Fibroblast of mammary gland (primary cell): Measurements from ENCODE around the gene UNCX.
"Not testable (repeated sequence)": the region's sequence is repeated elsewhere in the genome, so short reads cannot be mapped to it uniquely, and the experiment has no call there.

Source experiments
- DNase-seq: peaks from one replicate; pipeline ENCODE4 v3.0.0-alpha.2; 2010; ENCODE audit warnings: low read depth
- H3K4me3 ChIP-seq: 2 replicates; pipeline ENCODE4 v1.5.1; 2011; ENCODE audit warnings: low read depth, mild to moderate bottlenecking, low read length, moderate library complexity; ENCODE audit not compliant: control insufficient read depth
- TF ChIP-seq, protein P1 (sequence below): conservative IDR thresholded peaks from 2 replicates; pipeline ENCODE4 v1.5.1; 2011; ENCODE audit warnings: low read depth, low read length, inconsistent platforms; ENCODE audit not compliant: control insufficient read depth, insufficient read depth

Gene UNCX

DNA sequence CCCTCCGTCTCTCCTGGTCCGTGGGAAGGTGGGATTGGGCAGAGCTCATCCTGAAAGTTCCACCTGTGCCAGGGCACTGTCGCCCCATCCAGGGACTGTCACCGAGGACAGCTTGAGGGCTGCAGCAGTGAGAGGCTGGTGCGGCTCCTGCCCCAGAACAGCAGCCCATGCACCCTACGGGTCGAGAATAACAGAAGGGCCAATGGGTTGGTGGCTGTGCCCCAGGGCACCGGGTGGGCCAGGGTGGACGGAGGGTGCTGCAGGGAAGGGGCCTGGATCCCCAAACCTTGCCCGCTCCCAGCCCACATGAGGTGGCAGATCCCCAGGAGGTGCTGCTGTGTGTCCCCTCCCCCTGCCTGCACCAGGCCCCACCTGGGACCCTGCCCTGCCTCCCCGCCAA lies 23.9 kb downstream of the UNCX start:
- TF ChIP-seq, protein P1, sequence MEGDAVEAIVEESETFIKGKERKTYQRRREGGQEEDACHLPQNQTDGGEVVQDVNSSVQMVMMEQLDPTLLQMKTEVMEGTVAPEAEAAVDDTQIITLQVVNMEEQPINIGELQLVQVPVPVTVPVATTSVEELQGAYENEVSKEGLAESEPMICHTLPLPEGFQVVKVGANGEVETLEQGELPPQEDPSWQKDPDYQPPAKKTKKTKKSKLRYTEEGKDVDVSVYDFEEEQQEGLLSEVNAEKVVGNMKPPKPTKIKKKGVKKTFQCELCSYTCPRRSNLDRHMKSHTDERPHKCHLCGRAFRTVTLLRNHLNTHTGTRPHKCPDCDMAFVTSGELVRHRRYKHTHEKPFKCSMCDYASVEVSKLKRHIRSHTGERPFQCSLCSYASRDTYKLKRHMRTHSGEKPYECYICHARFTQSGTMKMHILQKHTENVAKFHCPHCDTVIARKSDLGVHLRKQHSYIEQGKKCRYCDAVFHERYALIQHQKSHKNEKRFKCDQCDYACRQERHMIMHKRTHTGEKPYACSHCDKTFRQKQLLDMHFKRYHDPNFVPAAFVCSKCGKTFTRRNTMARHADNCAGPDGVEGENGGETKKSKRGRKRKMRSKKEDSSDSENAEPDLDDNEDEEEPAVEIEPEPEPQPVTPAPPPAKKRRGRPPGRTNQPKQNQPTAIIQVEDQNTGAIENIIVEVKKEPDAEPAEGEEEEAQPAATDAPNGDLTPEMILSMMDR: no peak
- H3K4me3 ChIP-seq: no peak overlapping the region
- DNase-seq: no peak

DNA sequence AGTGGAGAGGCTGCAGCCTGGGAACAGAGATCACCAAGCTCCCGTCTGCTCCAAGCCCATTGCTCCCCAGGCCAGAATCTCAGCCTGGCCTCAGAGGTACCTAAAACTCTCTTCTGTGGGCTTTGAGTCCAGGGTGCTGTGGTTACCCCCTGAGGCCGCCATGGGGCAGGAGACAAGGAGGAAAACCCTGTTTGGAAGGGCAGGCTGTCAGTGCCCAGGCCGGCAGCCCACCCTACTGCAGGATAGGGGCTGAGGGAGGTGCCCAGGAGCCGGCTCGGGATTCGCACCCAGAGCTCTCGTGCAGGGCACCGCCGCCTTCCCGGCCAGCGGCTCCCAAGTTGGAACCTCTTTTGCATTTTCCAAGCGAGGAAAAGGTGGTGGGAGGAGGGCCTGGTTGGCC lies 24.5 kb downstream of the UNCX start:
- no peak for DNase-seq
- TF ChIP-seq, protein P1: no peak
- no peak overlapping the region for H3K4me3 ChIP-seq

DNA sequence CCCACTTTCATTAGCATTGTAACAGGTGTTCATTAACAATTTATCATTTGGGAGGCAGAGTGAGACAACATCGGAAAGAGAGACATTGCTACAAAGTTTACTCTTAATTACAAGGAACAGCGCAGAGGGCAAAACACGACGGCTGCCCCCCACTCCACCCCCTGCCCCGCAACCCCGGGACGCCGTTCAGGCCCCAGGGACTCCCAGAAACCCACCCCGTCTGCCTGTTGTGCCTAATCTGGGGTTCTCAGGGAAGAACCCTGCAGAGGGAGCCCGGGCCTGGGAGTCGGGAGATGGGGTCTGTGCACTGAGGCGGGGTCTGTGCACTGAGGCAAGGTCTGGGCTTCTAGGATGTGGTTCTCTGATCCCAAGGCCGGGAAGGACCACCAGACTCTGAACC lies 25.2 kb downstream of the UNCX start:
- DNase-seq: no peak
- TF ChIP-seq, protein P1: no peak
- no peak overlapping the region for H3K4me3 ChIP-seq

DNA sequence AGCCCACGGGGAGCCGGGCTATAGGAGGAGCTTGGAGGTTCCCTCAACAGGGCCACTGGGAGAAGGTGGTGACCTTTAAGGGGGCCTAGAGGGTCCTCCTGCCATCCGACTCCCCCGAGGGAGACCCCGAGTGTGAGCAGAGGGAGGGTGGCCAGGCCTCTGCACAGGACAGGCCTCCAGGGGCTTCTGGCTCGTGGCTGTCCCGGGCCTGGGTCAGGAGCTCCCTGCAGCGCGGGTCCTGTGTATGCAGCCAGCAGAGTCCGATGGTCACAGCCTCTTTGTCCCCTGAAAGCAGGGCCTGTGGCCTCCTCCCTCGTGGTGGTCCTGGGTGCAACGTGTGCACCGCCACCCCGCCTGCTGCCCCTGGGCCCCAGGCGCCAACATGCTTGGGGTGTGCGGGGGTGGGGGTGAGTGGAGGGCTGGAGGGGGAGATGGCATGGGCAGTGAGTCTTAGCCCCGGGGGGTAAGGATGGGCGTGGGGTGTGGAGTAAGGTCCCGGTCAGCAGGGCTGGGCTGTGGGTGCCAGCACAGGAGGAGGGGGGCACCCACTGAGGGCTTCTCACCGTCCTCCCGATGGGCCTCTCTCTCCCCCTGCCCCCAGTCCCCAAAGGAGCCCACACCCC lies 27.1 kb downstream of the UNCX start:
- H3K4me3 ChIP-seq: no peak overlapping the region
- TF ChIP-seq, protein P1: no peak
- no peak for DNase-seq

DNA sequence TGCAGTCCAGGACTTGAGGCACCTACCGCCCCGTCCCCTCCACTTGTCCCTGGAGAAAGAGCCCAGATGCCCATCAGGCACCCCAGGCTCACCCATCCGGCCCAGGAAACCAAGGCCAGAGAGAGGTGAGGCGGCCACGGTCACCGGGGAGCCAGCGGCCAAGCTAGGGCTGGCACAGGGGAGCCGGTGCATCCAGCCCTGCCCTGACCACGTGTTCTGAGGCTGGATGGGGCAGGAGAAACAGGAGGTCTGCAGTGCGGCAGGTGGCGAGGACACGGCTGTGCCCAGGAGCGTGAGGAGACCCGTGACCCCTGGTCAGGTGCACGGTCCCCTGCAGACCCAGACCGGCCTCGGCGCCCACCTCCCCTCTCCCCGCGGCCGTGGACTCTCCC lies 27.6 kb downstream of the UNCX start:
- DNase-seq: no peak
- TF ChIP-seq, protein P1: no peak
- no peak overlapping the region for H3K4me3 ChIP-seq

DNA sequence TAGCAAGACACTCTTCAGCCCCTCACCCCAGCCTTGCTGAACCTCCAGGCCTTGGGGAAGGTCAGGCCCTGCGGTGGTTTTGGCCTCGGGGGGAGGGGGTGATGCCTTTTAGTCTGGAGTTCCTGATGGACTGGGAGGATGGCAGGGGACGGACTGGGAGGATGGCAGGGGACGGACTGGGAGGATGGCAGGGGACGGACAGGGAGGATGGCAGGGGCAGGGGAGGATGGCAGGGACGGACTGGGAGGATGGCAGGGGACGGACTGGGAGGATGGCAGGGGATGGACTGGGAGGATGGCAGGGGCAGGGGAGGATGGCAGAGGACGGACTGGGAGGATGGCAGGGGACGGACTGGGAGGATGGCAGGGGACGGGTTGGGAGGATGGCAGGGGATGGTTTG lies 28.4 kb downstream of the UNCX start:
- not testable (repeated sequence) for DNase-seq, H3K4me3 ChIP-seq

DNA sequence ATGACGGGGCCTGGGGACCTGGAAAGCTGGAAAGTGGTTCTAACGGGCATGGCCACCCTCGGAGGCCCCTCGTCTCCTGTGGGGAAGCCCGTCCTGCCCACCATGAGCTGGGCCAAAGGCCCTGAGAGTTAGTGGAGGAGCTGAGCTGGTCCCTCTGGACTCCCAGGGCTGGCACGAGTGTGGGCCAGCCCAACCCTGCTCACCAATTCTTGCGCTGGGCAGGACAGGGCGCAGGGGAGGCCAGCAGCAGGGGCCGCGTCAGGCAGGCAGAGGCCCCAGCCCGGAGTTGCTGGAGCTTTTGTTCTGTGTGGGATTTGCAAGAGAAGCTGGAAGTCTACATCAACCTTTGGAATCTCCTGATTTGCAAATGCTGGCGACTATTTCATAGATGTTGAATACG lies 29.8 kb downstream of the UNCX start:
- DNase-seq: no peak
- TF ChIP-seq, protein P1: no peak
- no peak overlapping the region for H3K4me3 ChIP-seq
